ENCODE measurements around the gene ATXN7L2.
A peak's percentile ranks its signal among the peaks of the same experiment; 100 is the strongest.
"Not testable (repeated sequence)": the region's sequence is repeated elsewhere in the genome, so short reads cannot be mapped to it uniquely, and the experiment has no call there.

The ATXN7L2 gene

DNA sequence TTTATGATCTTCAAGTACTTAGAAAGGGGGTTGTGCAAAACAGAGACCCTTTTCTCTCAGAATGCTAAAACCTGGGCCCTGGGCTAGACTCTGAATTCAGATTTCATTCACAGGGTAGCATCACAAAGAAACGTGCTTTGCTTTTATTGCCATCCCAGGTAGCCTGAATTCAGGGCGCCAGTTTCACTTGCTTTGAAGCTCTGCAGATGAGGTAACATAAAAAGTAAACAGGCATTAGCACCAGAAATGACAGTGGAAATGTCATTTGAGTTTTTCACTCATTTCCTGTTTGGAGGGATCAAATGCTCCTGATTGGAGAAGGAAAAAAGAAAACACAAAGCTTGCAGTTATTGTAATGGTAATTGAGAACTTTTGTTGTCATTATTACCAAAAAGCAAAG, 14.8 kb upstream of the ATXN7L2 start:
- no peaks in the 10 kb centered on the region for H3K36me3 Mint-ChIP-seq
- no peak overlapping the region for H3K27ac Mint-ChIP-seq
- peaks cover 89% of the 10 kb centered on the region for H3K27me3 Mint-ChIP-seq
- no peaks in the 10 kb centered on the region for H3K9me3 Mint-ChIP-seq
- no peak overlapping the region for H3K4me3 Mint-ChIP-seq
- no peak for ATAC-seq
- peaks cover 5% of the 10 kb centered on the region for H3K4me1 Mint-ChIP-seq

DNA sequence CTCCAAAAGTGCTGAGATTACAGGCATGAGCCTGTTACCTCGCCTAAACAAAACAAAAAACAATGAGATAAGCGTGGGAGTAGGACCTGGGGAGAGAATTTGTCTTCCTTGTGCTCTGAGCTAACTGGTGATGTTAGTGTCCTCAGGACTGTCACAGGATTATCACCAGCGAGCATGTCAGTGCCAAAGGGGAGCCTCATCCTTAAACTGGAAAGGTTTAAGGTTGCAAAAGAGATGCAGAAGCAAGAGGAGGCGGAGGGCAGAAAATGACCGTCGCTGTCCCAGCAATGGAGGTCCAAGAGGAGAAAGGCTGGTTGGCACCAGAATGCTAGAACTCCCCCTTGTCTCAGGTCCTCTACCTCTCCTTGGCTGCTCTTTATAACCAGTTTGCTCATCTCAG, 13.5 kb upstream of the ATXN7L2 start:
- no peak for ATAC-seq
- Mint-ChIP-seq H3K36me3 (no peaks in the 10 kb centered on the region), H3K4me1 (peaks cover 5% of the 10 kb centered on the region), H3K27me3 (peaks cover 81% of the 10 kb centered on the region), H3K4me3 (no peak overlapping the region), H3K9me3 (no peaks in the 10 kb centered on the region), H3K27ac (no peak overlapping the region)

DNA sequence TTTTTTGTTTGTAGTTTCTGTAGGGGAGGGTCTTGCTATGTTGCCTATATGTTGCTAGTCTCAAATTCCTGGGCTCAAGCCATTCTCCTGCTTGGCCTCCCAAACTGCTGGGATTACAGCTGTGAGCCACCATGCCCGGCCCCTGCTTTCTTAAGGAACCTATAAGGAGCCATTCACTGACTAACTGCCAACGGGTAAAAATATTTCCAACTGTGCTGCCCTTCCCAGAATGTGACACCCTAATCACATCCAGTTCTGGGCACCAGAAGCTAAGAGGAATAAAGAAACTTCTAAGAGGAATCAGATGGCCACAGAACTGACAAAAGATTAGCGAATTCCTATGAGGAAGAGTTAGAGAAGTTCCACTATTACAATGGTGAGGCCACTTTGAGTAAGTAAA, 10.9 kb upstream of the ATXN7L2 start:
- Mint-ChIP-seq H3K36me3 (no peaks in the 10 kb centered on the region), H3K4me1 (no peaks in the 10 kb centered on the region), H3K4me3 (no peak overlapping the region), H3K27me3 (peaks cover 85% of the 10 kb centered on the region), H3K9me3 (no peaks in the 10 kb centered on the region), H3K27ac (no peak overlapping the region)
- no peak for ATAC-seq

DNA sequence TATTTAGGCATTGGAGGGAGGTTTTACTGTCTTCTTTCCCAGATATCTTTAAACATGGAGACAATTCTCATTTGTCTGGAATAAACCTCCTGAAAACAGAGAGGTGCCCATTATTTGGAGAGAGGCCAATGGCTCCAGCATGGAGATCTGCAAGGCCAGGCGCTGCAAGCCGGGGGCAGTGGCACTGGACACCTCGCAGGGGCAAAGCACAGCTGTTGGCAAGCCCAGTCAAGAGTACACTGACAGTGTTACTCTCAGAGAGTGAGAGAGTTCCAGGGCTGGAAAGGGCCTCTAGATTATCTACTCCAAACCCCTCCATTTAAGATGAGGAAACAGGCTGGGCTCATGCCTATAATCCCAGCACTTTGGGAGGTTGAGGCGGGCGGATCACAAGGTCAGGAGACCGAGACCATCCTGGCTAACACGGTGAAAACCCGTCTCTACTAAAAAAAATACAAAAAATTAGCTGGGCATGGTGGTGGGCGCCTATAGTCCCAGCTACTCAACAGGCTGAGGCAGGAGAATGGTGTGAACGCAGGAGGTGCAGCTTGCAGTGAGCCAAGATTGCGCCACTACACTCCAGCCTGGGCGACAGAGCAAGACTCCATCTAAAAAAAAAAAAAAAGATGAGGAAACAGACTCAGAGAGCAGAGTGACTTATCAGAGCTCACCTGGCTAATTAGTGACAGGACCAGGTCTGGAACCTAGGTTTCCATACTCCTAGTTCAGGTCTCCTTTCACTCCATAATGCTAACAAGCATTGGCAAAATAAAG, 10.2 kb upstream of the ATXN7L2 start:
- H3K4me3 Mint-ChIP-seq, H3K9me3 Mint-ChIP-seq, H3K36me3 Mint-ChIP-seq, H3K4me1 Mint-ChIP-seq, H3K27ac Mint-ChIP-seq, ATAC-seq: not testable (repeated sequence)
- peaks cover 84% of the 10 kb centered on the region for H3K27me3 Mint-ChIP-seq

DNA sequence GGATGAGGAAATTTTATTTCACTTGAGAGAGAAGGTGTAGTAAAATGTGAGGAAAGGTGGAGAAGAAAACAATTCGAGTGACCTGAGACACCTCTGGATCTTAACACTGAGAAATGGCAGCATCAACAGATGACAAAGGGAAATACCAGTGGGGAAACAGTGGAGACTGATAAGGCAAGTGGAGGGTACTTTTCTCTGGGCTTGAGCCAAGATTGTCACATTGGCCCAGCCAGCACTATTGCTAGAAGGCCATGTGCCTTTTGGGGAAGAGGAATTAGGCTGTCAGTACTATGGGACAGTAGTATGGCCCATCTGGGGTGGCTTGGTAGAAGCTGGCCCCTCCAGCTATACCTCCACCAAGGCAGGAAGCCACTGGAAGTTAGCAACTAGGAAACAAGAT, 9.0 kb upstream of the ATXN7L2 start:
- no peak overlapping the region for H3K27ac Mint-ChIP-seq
- H3K27me3 Mint-ChIP-seq = peaks cover 84% of the 10 kb centered on the region
- no peaks in the 10 kb centered on the region for H3K4me1 Mint-ChIP-seq
- no peak for ATAC-seq
- H3K36me3 Mint-ChIP-seq = no peaks in the 10 kb centered on the region
- no peak overlapping the region for H3K4me3 Mint-ChIP-seq
- no peaks in the 10 kb centered on the region for H3K9me3 Mint-ChIP-seq

DNA sequence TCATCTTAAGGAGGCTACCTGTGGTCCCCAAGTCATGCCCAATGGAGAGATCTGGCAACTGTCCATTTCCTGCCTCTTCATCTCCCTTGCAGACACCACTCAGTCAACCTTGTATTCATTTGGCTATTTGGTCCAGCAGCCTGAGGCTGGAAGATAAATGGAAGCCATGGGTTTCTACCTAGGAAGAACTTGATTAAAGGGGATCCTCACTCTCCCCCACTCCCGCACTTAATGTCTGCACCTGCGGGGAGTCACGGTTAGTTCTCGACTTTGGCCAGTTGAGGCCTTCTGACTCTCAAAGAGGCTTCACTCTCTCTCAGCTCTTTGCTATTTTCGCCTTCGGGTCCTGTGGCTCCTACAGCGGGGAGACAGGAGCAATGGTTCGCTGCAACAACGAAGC, 8.4 kb upstream of the ATXN7L2 start:
- H3K27me3 Mint-ChIP-seq = peaks cover 85% of the 10 kb centered on the region
- no peaks in the 10 kb centered on the region for H3K9me3 Mint-ChIP-seq
- no peaks in the 10 kb centered on the region for H3K4me1 Mint-ChIP-seq

DNA sequence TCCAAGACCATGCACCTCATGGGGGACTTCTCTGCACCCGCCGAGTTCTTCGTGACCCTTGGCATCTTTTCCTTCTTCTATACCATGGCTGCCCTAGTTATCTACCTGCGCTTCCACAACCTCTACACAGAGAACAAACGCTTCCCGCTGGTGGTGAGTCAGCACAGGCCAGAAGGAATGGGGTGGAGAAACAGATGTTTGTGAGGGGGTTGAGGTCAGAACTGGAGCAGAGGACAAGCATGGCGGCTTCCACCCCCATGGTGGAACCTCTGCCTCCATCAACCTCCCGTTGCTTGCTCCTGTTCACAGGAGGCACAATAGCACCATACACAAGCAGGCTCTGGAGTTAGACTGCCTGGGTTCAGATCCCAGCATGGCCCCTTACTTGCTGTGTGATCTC, 6.9 kb upstream of the ATXN7L2 start:
- H3K9me3 Mint-ChIP-seq = no peaks in the 10 kb centered on the region
- no peak overlapping the region for H3K27ac Mint-ChIP-seq
- ATAC-seq = no peak
- no peak overlapping the region for H3K4me3 Mint-ChIP-seq
- H3K27me3 Mint-ChIP-seq = peaks cover 82% of the 10 kb centered on the region
- H3K36me3 Mint-ChIP-seq = no peaks in the 10 kb centered on the region
- no peaks in the 10 kb centered on the region for H3K4me1 Mint-ChIP-seq

More for the DNA sequence above, 8.4 kb upstream of the ATXN7L2 start:
- H3K4me3 Mint-ChIP-seq = no peak overlapping the region
- no peak for ATAC-seq
- no peaks in the 10 kb centered on the region for H3K36me3 Mint-ChIP-seq
- H3K27ac Mint-ChIP-seq = no peak overlapping the region

DNA sequence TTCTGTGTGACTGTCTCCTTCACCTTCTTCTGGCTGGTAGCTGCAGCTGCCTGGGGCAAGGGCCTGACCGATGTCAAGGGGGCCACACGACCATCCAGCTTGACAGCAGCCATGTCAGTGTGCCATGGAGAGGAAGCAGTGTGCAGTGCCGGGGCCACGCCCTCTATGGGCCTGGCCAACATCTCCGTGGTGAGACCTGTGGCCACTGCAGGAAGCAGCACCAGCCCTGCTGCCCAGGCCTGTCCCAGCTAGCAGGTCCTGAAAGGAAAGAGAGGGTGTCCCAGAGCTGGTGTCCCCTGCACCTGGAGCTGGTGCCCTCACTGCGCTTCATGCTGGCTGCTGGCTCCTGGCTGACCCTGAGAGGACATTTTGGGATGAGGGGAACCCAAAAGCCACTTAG, 5.9 kb upstream of the ATXN7L2 start:
- ATAC-seq = no peak

DNA sequence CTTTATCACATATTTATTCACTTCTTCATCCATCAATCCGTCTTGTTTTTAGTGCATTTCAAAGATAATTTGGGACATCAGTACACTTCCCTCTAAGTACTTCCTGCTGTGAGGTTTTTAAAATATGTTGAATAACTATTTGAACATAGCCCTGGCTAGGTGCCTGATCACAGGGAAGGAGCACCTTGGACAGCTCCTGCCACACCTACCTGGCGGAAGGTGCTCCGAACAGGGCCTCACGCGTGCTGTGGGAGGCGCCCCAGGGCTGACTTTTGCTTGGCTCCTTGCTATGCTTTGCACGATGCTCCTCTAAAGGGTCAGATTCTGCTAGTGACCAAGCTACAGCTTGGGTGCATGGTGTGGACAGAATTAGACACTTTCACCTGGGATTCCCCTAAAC, 4.9 kb upstream of the ATXN7L2 start:
- H3K9me3 Mint-ChIP-seq = no peaks in the 10 kb centered on the region

More for the DNA sequence above, 5.9 kb upstream of the ATXN7L2 start:
- H3K9me3 Mint-ChIP-seq = no peaks in the 10 kb centered on the region
- H3K36me3 Mint-ChIP-seq = no peaks in the 10 kb centered on the region
- peaks cover 72% of the 10 kb centered on the region for H3K27me3 Mint-ChIP-seq
- H3K4me1 Mint-ChIP-seq = peaks cover 3% of the 10 kb centered on the region
- H3K4me3 Mint-ChIP-seq = no peak overlapping the region
- no peak overlapping the region for H3K27ac Mint-ChIP-seq

DNA sequence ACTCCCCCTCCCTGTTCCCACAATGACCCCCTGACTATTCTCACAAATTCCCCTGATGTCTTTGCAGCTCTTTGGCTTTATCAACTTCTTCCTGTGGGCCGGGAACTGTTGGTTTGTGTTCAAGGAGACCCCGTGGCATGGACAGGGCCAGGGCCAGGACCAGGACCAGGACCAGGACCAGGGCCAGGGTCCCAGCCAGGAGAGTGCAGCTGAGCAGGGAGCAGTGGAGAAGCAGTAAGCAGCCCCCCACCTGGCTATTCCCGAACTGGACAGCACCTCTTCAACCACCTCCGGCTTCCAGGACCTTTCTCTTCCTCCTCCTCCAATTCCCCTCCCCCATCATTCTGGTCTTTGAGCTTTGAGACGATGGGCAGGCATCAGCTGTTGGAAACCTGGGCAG, 4.4 kb upstream of the ATXN7L2 start:
- no peak for ATAC-seq
- Mint-ChIP-seq H3K27me3 (peaks cover 66% of the 10 kb centered on the region), H3K4me1 (peaks cover 13% of the 10 kb centered on the region), H3K36me3 (no peaks in the 10 kb centered on the region), H3K9me3 (no peaks in the 10 kb centered on the region), H3K4me3 (no peak overlapping the region), H3K27ac (no peak overlapping the region)

More for the DNA sequence above, 4.9 kb upstream of the ATXN7L2 start:
- peaks cover 66% of the 10 kb centered on the region for H3K27me3 Mint-ChIP-seq
- H3K36me3 Mint-ChIP-seq = no peaks in the 10 kb centered on the region
- peaks cover 10% of the 10 kb centered on the region for H3K4me1 Mint-ChIP-seq
- no peak overlapping the region for H3K4me3 Mint-ChIP-seq
- no peak for ATAC-seq
- no peak overlapping the region for H3K27ac Mint-ChIP-seq

DNA sequence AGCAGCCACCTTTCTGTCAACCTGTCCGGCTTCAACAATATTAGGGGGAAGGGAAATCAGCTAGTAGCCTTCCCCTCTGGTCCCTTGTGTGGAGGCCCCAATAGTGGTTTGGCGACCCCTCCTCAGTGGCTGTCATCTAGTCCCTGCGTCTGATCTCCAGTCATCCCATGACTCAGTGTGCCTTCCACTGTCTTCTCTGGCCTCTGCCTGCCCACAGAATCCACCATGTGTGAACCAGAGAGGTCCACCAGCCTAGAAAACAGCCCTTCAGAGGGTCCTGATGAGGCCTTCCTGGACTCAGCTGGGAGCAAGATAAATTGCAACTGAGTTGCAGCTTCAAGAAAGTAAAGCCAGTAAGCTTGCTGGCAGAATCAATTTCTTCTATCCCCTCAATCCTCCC, 3.8 kb upstream of the ATXN7L2 start:
- no peak for ATAC-seq
- Mint-ChIP-seq H3K4me1 (peaks cover 19% of the 10 kb centered on the region), H3K27ac (no peak overlapping the region), H3K9me3 (no peaks in the 10 kb centered on the region), H3K4me3 (no peak overlapping the region), H3K27me3 (peaks cover 64% of the 10 kb centered on the region), H3K36me3 (no peaks in the 10 kb centered on the region)

DNA sequence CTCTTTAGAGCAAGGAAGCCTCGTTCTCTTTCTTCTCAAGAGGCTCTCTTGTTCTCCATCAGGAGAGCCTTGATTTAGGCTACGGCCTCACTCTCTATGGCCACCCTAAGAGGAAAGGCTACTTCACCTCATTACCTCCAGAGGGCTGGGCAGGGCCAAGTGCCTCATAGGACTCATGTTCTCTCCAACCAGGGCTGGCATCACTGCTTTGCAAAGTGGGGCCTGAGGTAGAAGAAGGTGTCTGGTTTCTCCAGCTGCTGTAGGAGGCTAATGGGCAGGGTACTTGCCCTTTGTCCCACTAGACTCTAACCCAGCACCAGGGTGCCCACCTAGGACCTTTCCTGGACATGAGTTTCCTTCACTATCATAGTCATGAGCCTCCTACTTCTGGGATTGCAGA, 2.1 kb upstream of the ATXN7L2 start:
- no peak for ATAC-seq
- no peak overlapping the region for H3K4me3 Mint-ChIP-seq
- peaks cover 30% of the 10 kb centered on the region for H3K4me1 Mint-ChIP-seq
- no peaks in the 10 kb centered on the region for H3K9me3 Mint-ChIP-seq
- no peak overlapping the region for H3K27ac Mint-ChIP-seq
- H3K27me3 Mint-ChIP-seq = peaks cover 47% of the 10 kb centered on the region
- peaks cover 9% of the 10 kb centered on the region for H3K36me3 Mint-ChIP-seq

DNA sequence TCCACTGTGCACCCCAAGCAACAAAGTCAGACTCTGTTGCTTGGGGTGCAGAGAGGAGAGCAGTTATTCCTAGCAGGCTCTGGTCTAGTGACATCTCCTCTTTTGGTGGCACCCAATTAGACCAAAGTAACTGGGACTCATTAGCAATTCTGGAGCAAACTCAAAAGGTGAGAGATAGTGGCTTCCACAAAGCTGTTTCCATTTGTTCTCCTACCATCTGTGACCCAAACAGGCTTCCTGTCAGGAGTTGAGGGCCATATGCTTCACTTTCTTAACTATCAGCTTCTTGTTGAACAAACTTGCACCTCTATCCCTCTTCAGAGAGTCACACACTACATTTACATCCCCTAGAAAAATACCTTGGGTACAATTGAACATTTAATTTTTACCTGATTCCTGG, 1.5 kb upstream of the ATXN7L2 start:
- Mint-ChIP-seq H3K4me3 (no peak overlapping the region), H3K27ac (no peak overlapping the region), H3K36me3 (peaks cover 10% of the 10 kb centered on the region), H3K27me3 (peaks cover 41% of the 10 kb centered on the region), H3K9me3 (no peaks in the 10 kb centered on the region), H3K4me1 (peaks cover 30% of the 10 kb centered on the region)
- ATAC-seq = no peak

DNA sequence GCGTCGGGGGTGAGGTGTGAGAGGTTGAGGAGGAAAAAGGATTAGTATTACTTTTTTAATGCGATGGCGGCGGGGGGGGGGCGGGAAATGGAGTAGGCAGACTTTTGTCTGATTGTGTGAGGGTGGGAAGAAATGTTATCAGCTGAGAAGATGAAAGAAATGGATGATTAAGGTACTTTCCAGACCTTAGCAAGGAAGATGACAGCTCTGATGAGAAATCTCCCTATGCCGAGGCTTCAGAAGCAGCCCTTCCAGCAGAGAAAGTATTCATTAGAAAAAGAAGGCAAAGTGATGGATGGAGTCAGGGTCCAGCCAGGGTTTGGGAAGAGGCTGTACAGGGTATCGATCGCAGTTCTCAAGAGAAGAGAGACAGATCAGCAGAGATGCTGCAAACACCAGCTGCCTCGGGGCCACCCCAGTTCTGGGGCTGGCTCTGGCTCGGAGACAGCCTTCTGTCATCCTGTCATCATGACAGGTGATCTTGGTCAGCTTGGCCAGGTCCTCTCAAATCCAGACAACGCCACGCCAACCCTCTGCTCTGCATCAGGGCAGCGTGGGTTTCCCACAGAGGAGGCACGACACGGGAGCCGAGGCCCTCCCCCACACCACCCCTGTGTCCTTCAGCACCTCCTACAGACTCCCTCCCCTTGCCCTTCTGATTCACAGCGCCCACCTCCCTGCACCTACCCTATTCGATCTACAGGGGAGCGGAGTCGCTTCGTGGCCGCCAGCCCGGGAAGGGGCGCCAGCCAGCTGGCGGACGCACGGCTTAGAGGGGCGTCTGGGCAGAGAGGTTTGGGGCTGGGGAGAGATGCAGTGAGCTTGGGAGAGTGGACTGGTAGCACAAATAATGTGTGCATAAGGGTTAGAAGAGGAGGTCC, 674 bp upstream of the ATXN7L2 start:
- Mint-ChIP-seq H3K4me1 (peaks cover 30% of the 10 kb centered on the region), H3K36me3 (peaks cover 18% of the 10 kb centered on the region), H3K9me3 (no peaks in the 10 kb centered on the region), H3K27ac (peak overlapping the region; percentile 92), H3K27me3 (peaks cover 34% of the 10 kb centered on the region), H3K4me3 (peak overlapping the region; percentile 94)
- peak; percentile 59 for ATAC-seq

DNA sequence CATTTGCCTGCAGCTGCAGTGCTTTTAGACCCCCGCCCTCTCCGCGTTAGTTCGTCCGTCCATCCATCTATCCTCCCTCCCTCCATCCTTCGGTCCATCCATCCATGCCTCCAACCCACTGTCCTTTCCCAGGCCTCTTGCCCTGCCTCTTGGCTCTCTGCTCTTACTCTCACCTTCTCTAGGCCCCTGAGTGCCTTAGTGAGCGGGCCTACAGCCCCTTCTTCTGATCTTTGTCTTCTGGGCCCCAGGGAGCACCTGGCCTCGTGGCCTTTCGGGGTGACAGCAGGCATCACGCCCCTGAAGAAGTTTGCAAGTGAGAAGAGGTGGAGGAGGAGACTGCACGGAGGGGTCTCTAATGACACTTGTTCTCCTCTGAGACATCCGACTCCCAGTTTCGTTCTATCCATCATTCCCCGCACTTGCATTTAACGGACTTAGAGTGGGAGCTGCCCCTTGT, 842 bp downstream of the ATXN7L2 start:
- H3K9me3 Mint-ChIP-seq = no peaks in the 10 kb centered on the region
- peak overlapping the region; percentile 92 for H3K27ac Mint-ChIP-seq
- peak overlapping the region; percentile 94 for H3K4me3 Mint-ChIP-seq
- ATAC-seq = no peak
- peaks cover 24% of the 10 kb centered on the region for H3K36me3 Mint-ChIP-seq
- peaks cover 30% of the 10 kb centered on the region for H3K4me1 Mint-ChIP-seq
- H3K27me3 Mint-ChIP-seq = peaks cover 19% of the 10 kb centered on the region

DNA sequence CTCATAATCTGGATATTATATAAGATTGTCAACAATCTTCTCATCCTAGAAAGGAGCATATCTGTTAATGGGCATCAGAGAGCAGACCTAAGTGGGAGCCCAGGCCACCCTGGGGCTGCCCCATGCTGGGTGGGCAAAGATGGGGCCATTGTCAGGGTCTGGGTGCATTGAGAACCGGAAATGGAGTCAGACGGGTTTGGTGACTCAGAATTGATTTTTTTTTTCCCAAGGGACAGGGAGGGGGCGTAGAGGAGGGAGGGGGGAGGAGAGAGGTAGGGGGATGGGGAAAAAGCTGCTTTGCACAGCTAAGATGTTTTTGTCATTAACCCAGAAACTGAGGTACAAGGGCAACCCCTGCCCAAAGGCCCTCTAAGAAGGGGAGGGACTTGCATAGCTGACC, 1.3 kb downstream of the ATXN7L2 start:
- H3K36me3 Mint-ChIP-seq = peaks cover 28% of the 10 kb centered on the region
- peak overlapping the region; percentile 92 for H3K27ac Mint-ChIP-seq
- no peak for ATAC-seq
- peaks cover 30% of the 10 kb centered on the region for H3K4me1 Mint-ChIP-seq
- H3K27me3 Mint-ChIP-seq = peaks cover 14% of the 10 kb centered on the region
- H3K4me3 Mint-ChIP-seq = peak overlapping the region; percentile 94
- no peaks in the 10 kb centered on the region for H3K9me3 Mint-ChIP-seq

All from stimulated activated memory B cell treated with anti-CD40 and anti-IgM and Interleukin-4, amounts not matched to agents 10 μg/mL and 1 μg/mL and 100 μg/mL, for 72 hours (primary cell).